Panc1 (cell line): ENCODE data around the gene GNAO1. TPM values are rescaled to one million over a fixed set of nuclear protein-coding genes. Genes with fewer than 3 reads are reported as not detected.

Experiments used
- ATAC-seq: fragments of 200-7000 bp; cut with Tn5 transposase; 2 replicates; pipeline ENCODE4 v1.9.1; 2020; ENCODE audit warnings: mild to moderate bottlenecking, moderate library complexity
- BruUV-seq: library from RNA; stranded (reverse); fragments of 400-500 nt; replicated peaks from 2 replicates; lab custom pipeline; 2021; lab: Mats Ljungman, UMichigan
- CTCF ChIA-PET: fragments of 300-600 bp; sonication (Branson Sonifier 250); formaldehyde crosslinking; loops from one replicate; lab custom pipeline; 2022; ENCODE audit warnings: antibody characterized with exemption; lab: Charles Lee
- POLR2A ChIA-PET: fragments of 300-600 bp; sonication (Branson Sonifier 250); formaldehyde crosslinking; loops from one replicate; lab custom pipeline; 2022; ENCODE audit warnings: antibody characterized with exemption; lab: Charles Lee
- DNase-seq: peaks from one replicate; pipeline ENCODE4 v3.0.0-alpha.2; 2010; ENCODE audit warnings: low read depth, low spot score
- H3K27ac ChIP-seq: 2 replicates; pipeline ENCODE4 v1.5.1; 2011; ENCODE audit warnings: mild to moderate bottlenecking, low read length, inconsistent platforms
- H3K27me3 ChIP-seq: fragments of 200-500 bp; sonication (Bioruptor generic); 2 replicates; pipeline ENCODE4 v1.6.0; 2014; ENCODE audit warnings: low read length, inconsistent platforms; ENCODE audit not compliant: control insufficient read depth, insufficient read depth
- H3K36me3 ChIP-seq: fragments of 200-500 bp; sonication (Bioruptor generic); 2 replicates; pipeline ENCODE4 v1.5.1; 2014; ENCODE audit warnings: inconsistent platforms, mild to moderate bottlenecking, low read length, moderate library complexity; ENCODE audit not compliant: control insufficient read depth, insufficient read depth
- H3K4me1 ChIP-seq: 2 replicates; pipeline ENCODE4 v1.5.1; 2011; ENCODE audit warnings: inconsistent platforms, mild to moderate bottlenecking, low read length, moderate library complexity; ENCODE audit not compliant: control insufficient read depth, insufficient read depth
- H3K4me3 ChIP-seq, 2 experiments: 2 replicates each; pipeline ENCODE4 v1.5.1; 2011 to 2012; ENCODE audit warnings: low read depth in 2 of 2, low read length in 2 of 2, mild to moderate bottlenecking in 2 of 2, inconsistent platforms in 1 of 2, moderate library complexity in 1 of 2
- H3K9me3 ChIP-seq: fragments of 200-500 bp; sonication (Bioruptor generic); 2 replicates; pipeline ENCODE4 v1.5.1; 2014; ENCODE audit warnings: low read depth, mild to moderate bottlenecking, inconsistent platforms, low read length, moderate library complexity; ENCODE audit not compliant: control insufficient read depth, insufficient read depth
- POLR2AphosphoS5 ChIP-seq: IDR thresholded peaks from 2 replicates; pipeline ENCODE4 v1.6.1; 2012; ENCODE audit warnings: mild to moderate bottlenecking, low read depth, low read length, moderate library complexity
- SIN3A ChIP-seq: IDR thresholded peaks from 2 replicates; pipeline ENCODE4 v1.6.1; 2012; ENCODE audit warnings: low read depth, mild to moderate bottlenecking, low read length, moderate library complexity, borderline replicate concordance; ENCODE audit not compliant: insufficient read depth
- TCF7L2 ChIP-seq: IDR thresholded peaks from 2 replicates; pipeline ENCODE4 v1.6.1; 2011; ENCODE audit warnings: mild to moderate bottlenecking, low read depth, low read length, inconsistent platforms
- in situ Hi-C: cut with HindIII; loops from 2 replicates; pipeline ENCODE4 v1.10.0; 2016; ENCODE audit warnings: low sequenced_read_pairs, low pct_unique_long_range_greater_than_20kb
- intact Hi-C: fragments of 100-400 bp; cut with micrococcal nuclease; formaldehyde crosslinking; loops from one replicate; pipeline ENCODE4 v1.10.0; 2022; ENCODE audit not compliant: unreplicated experiment
- total RNA-seq: library from RNA; stranded (reverse); gene quantifications from one replicate; pipeline ENCODE4 v1.2.1, GENCODE V29; 2021; ENCODE audit not compliant: unreplicated experiment
- TF ChIP-seq, protein P1 (sequence below): fragments of 450-650 bp; IDR thresholded peaks from 2 replicates; pipeline ENCODE4 v1.5.1; 2017; ENCODE audit warnings: mild to moderate bottlenecking
- TF ChIP-seq, protein P2 (sequence below), 2 experiments: IDR thresholded peaks; 2 replicates each; pipeline ENCODE4 v1.6.1; 2011 to 2012; ENCODE audit warnings: low read depth in 2 of 2, control low read depth in 1 of 2, low read length in 1 of 2, mild to moderate bottlenecking in 1 of 2, moderate library complexity in 1 of 2; ENCODE audit not compliant: insufficient read depth in 1 of 2

The GNAO1 gene
- total RNA-seq, 1 experiment from 2014 or later = 33.4 TPM

DNA sequence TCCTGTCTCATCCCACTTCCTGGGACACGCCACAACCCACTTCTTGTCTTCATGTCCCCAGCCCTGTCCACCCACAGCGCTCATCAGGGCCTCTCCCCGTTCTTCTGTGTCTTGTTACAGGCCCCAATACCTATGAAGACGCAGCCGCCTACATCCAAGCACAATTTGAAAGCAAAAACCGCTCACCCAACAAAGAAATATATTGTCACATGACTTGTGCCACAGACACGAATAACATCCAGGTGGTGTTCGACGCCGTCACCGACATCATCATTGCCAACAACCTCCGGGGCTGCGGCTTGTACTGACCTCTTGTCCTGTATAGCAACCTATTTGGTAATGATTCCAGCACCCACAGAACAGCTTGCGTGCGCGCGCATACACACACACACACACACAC, 163.5 kb downstream of the GNAO1 start:
- Histone ChIP-seq H3K27me3 (no peaks in the 10 kb centered on the region), H3K9me3 (no peaks in the 10 kb centered on the region), H3K36me3 (no peaks in the 10 kb centered on the region), H3K4me1 (peaks cover 11% of the 10 kb centered on the region), H3K27ac (no peak overlapping the region), H3K4me3 (no peak overlapping the region)
- TF ChIP-seq TCF7L2 (no peak), SIN3A (no peak), POLR2AphosphoS5 (no peak)
- TF ChIP-seq, protein P1, sequence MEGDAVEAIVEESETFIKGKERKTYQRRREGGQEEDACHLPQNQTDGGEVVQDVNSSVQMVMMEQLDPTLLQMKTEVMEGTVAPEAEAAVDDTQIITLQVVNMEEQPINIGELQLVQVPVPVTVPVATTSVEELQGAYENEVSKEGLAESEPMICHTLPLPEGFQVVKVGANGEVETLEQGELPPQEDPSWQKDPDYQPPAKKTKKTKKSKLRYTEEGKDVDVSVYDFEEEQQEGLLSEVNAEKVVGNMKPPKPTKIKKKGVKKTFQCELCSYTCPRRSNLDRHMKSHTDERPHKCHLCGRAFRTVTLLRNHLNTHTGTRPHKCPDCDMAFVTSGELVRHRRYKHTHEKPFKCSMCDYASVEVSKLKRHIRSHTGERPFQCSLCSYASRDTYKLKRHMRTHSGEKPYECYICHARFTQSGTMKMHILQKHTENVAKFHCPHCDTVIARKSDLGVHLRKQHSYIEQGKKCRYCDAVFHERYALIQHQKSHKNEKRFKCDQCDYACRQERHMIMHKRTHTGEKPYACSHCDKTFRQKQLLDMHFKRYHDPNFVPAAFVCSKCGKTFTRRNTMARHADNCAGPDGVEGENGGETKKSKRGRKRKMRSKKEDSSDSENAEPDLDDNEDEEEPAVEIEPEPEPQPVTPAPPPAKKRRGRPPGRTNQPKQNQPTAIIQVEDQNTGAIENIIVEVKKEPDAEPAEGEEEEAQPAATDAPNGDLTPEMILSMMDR = no peak
- TF ChIP-seq, protein P2, sequence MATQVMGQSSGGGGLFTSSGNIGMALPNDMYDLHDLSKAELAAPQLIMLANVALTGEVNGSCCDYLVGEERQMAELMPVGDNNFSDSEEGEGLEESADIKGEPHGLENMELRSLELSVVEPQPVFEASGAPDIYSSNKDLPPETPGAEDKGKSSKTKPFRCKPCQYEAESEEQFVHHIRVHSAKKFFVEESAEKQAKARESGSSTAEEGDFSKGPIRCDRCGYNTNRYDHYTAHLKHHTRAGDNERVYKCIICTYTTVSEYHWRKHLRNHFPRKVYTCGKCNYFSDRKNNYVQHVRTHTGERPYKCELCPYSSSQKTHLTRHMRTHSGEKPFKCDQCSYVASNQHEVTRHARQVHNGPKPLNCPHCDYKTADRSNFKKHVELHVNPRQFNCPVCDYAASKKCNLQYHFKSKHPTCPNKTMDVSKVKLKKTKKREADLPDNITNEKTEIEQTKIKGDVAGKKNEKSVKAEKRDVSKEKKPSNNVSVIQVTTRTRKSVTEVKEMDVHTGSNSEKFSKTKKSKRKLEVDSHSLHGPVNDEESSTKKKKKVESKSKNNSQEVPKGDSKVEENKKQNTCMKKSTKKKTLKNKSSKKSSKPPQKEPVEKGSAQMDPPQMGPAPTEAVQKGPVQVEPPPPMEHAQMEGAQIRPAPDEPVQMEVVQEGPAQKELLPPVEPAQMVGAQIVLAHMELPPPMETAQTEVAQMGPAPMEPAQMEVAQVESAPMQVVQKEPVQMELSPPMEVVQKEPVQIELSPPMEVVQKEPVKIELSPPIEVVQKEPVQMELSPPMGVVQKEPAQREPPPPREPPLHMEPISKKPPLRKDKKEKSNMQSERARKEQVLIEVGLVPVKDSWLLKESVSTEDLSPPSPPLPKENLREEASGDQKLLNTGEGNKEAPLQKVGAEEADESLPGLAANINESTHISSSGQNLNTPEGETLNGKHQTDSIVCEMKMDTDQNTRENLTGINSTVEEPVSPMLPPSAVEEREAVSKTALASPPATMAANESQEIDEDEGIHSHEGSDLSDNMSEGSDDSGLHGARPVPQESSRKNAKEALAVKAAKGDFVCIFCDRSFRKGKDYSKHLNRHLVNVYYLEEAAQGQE (IDR thresholded peaks at IDR 0.05; ENCODE audit: insufficient read depth in 1 of 2, low read depth in 2 of 2, low read length in 1 of 2) = no peak
- DNase-seq (no peak), ATAC-seq (no peak)
- ChIA-PET POLR2A (no interaction called here), CTCF (no interaction called here)
- in situ Hi-C loops (no loop called here), intact Hi-C loops (no loop called here)
- no TSS peak for BruUV-seq

DNA sequence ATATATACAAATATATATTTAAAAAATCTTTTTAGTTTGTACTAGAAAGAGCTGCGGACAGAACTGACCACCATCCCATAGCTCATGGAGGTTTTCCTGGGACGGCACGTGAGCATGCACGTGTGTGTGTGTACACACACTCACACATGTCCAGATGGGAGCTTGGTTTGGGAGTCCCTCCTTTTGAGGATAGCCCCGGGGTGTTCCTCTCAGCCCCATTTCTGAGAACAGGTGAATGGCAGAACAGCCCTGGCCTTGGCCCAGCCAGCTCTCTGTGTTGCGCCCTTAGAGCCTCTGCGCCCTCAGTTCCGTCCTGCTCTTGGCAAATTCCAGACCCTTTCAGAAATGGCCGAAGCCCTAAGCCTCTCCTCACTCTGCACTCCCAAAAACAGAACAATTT, 163.9 kb downstream of the GNAO1 start:
- Histone ChIP-seq H3K4me1 (peaks cover 11% of the 10 kb centered on the region), H3K36me3 (no peaks in the 10 kb centered on the region), H3K4me3 (no peak overlapping the region), H3K27me3 (no peaks in the 10 kb centered on the region), H3K9me3 (no peaks in the 10 kb centered on the region), H3K27ac (no peak overlapping the region)
- CTCF ChIA-PET = no interaction called here
- TF ChIP-seq, protein P1 = no peak
- TF ChIP-seq, protein P2 (IDR thresholded peaks at IDR 0.05; ENCODE audit: insufficient read depth in 1 of 2, low read depth in 2 of 2, low read length in 1 of 2) = no peak
- TF ChIP-seq TCF7L2 = no peak
- no peak for TF ChIP-seq SIN3A
- no peak for TF ChIP-seq POLR2AphosphoS5
- DNase-seq = no peak
- no TSS peak for BruUV-seq
- no peak for ATAC-seq
- in situ Hi-C loops (no loop called here), intact Hi-C loops (no loop called here)
- POLR2A ChIA-PET = no interaction called here
